Measurements from ENCODE around the gene KRT222.
A peak's percentile ranks its signal among the peaks of the same experiment; 100 is the strongest.

The KRT222 gene

GRCh38 chr17:40664582-40665333 lies at the start of gene KRT222:
Gene KRT222 (minus strand): TSS chr17:40665177. CDS start chr17:40665099, 78 bp downstream.
- no peaks in the 10 kb centered on the region for H3K9me3 ChIP-seq (ENCODE audit: control insufficient read depth, insufficient read depth, low read length)
- H3K36me3 ChIP-seq (ENCODE audit: control insufficient read depth, insufficient read depth, low read length), result no peaks in the 10 kb centered on the region
- peak within 1 kb of the TSS; percentile 47 for H3K4me3 ChIP-seq (ENCODE audit: low read depth, low read length)
- no peaks in the 10 kb centered on the region; the same call in 1 of the 2 replicates for H3K27me3 ChIP-seq (ENCODE audit: control insufficient read depth, insufficient read depth, low read length)
- no peak within 1 kb of the TSS for H3K27ac ChIP-seq (ENCODE audit: low read depth, low read length)
- H3K9ac ChIP-seq (ENCODE audit: low read depth, low read length), result no peak within 1 kb of the TSS
- H3K4me1 ChIP-seq (ENCODE audit: control insufficient read depth, insufficient read depth, low read length), result no peaks in the 10 kb centered on the region

DNA sequence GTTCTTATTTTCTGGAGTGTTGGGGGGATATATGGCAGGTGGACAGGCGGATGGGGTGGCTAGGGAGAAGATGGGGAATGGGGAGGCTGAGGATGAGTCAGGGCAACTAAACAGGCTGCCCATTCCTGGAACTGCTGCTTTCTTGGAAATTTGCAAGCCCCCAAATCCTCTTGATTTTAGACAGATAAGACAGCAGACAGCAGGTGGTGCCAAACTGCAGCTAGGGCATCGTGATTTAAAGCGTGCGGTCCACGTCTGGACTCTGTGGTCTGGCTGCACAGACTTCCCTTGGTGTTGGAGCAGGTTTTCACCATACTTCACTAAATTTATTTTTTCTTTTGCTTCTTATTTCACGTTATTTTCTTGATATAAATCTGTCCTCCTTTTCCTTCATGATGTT lies 49.5 kb upstream of the KRT222 start:
- Histone ChIP-seq H3K9ac (ENCODE audit: low read depth, low read length) (no peak overlapping the region), H3K27ac (ENCODE audit: low read depth, low read length) (no peak overlapping the region), H3K27me3 (ENCODE audit: control insufficient read depth, insufficient read depth, low read length) (no peaks in the 10 kb centered on the region)

GRCh38 chr17:40707745-40708144 lies 42.8 kb upstream of the KRT222 start:
- H3K4me3 ChIP-seq (ENCODE audit: low read depth, low read length), result no peak overlapping the region
- H3K27ac ChIP-seq (ENCODE audit: low read depth, low read length), result no peak overlapping the region
- no peaks in the 10 kb centered on the region for H3K36me3 ChIP-seq (ENCODE audit: control insufficient read depth, insufficient read depth, low read length)
- no peaks in the 10 kb centered on the region for H3K27me3 ChIP-seq (ENCODE audit: control insufficient read depth, insufficient read depth, low read length)
- H3K4me1 ChIP-seq (ENCODE audit: control insufficient read depth, insufficient read depth, low read length), result no peaks in the 10 kb centered on the region
- no peaks in the 10 kb centered on the region for H3K9me3 ChIP-seq (ENCODE audit: control insufficient read depth, insufficient read depth, low read length)
- H3K9ac ChIP-seq (ENCODE audit: low read depth, low read length), result no peak overlapping the region

More for the DNA sequence above, 49.5 kb upstream of the KRT222 start:
- no peaks in the 10 kb centered on the region for H3K36me3 ChIP-seq (ENCODE audit: control insufficient read depth, insufficient read depth, low read length)
- no peaks in the 10 kb centered on the region for H3K4me1 ChIP-seq (ENCODE audit: control insufficient read depth, insufficient read depth, low read length)
- no peaks in the 10 kb centered on the region for H3K9me3 ChIP-seq (ENCODE audit: control insufficient read depth, insufficient read depth, low read length)
- H3K4me3 ChIP-seq (ENCODE audit: low read depth, low read length), result no peak overlapping the region

DNA sequence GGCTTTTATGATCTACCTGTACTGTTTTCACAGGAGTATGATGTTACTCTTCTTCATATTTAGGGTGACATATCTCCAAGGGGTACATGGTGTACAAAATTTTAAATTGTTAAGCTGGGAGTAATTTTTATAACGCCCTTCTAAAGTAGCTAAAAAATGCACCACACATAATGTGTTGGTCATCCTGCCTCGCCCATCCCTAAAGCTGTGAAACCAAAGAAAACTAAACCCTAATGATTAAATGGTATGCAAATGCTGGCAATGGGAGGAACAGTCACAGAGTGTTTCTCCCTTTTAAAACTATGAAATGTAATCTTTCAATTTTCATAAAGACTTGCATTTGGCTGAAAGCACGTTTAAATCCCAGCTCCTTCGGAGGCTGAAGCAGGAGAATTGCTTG lies 40.6 kb upstream of the KRT222 start:
- no peak overlapping the region for H3K9ac ChIP-seq (ENCODE audit: low read depth, low read length)
- H3K4me1 ChIP-seq (ENCODE audit: control insufficient read depth, insufficient read depth, low read length), result no peaks in the 10 kb centered on the region
- no peak overlapping the region for H3K4me3 ChIP-seq (ENCODE audit: low read depth, low read length)
- no peaks in the 10 kb centered on the region for H3K27me3 ChIP-seq (ENCODE audit: control insufficient read depth, insufficient read depth, low read length)
- H3K9me3 ChIP-seq (ENCODE audit: control insufficient read depth, insufficient read depth, low read length), result no peaks in the 10 kb centered on the region
- no peak overlapping the region for H3K27ac ChIP-seq (ENCODE audit: low read depth, low read length)
- no peaks in the 10 kb centered on the region for H3K36me3 ChIP-seq (ENCODE audit: control insufficient read depth, insufficient read depth, low read length)

DNA sequence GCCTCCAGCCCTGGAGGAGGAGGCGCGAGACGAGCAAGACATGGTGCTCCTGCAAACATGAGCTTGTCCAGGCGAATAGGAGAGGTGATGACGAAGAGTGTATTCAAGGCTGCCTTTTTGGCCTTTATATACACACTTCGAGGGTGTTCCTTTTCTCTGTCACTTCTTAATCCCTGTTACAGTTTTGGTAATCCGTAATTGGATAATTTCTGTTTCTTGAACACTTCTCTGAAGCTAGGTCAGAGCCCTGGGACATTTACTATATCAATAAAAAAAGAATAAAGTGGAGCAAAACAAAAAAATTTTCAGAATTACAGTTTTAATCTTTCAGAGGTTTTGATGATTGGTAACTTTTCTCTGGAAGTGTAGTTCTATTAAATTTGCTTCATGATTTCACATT lies 38.7 kb upstream of the KRT222 start, which contains the start of gene KRT24:
Gene KRT24, minus strand, starts transcription at position 101 of the 400 bp plus-strand sequence. Its CDS starts 59 bp downstream, at position 42.
- Histone ChIP-seq H3K4me3 (ENCODE audit: low read depth, low read length) (no peak within 1 kb of the TSS), H3K27ac (ENCODE audit: low read depth, low read length) (no peak within 1 kb of the TSS), H3K9ac (ENCODE audit: low read depth, low read length) (no peak within 1 kb of the TSS), H3K9me3 (ENCODE audit: control insufficient read depth, insufficient read depth, low read length) (no peaks in the 10 kb centered on the region), H3K36me3 (ENCODE audit: control insufficient read depth, insufficient read depth, low read length) (no peaks in the 10 kb centered on the region), H3K27me3 (ENCODE audit: control insufficient read depth, insufficient read depth, low read length) (no peaks in the 10 kb centered on the region), H3K4me1 (ENCODE audit: control insufficient read depth, insufficient read depth, low read length) (no peaks in the 10 kb centered on the region)

- Histone ChIP-seq H3K4me1 (ENCODE audit: control insufficient read depth, insufficient read depth, low read length) (no peaks in the 10 kb centered on the region), H3K27ac (ENCODE audit: low read depth, low read length) (no peak overlapping the region), H3K9ac (ENCODE audit: low read depth, low read length) (no peak overlapping the region), H3K9me3 (ENCODE audit: control insufficient read depth, insufficient read depth, low read length) (no peaks in the 10 kb centered on the region), H3K4me3 (ENCODE audit: low read depth, low read length) (no peak overlapping the region), H3K36me3 (ENCODE audit: control insufficient read depth, insufficient read depth, low read length) (no peaks in the 10 kb centered on the region), H3K27me3 (ENCODE audit: control insufficient read depth, insufficient read depth, low read length) (no peaks in the 10 kb centered on the region)
These were observed 37.3 kb upstream of the KRT222 start for GRCh38 chr17:40702271-40702670.

DNA sequence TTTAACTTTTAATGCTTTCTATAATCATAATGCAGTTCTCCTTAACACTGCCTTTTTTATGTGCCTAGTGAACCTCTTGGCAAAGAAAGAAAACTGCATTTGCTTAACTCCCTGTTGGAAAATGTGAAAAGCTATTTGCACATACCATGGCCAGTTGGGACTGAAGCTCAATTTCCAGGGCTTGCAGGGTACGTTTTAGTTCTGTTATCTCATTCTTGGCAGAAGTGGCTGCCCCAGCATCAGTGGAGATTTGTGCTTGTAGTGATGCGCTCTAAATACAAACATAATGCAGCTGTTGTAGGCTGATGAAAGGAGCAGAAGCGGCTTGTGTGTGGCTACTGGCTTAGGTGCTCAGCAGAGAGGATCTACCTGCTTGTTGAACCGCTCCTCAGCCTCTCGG lies 34.9 kb upstream of the KRT222 start:
- no peaks in the 10 kb centered on the region for H3K36me3 ChIP-seq (ENCODE audit: control insufficient read depth, insufficient read depth, low read length)
- no peak overlapping the region for H3K4me3 ChIP-seq (ENCODE audit: low read depth, low read length)
- H3K9me3 ChIP-seq (ENCODE audit: control insufficient read depth, insufficient read depth, low read length), result no peaks in the 10 kb centered on the region
- H3K9ac ChIP-seq (ENCODE audit: low read depth, low read length), result no peak overlapping the region
- H3K27me3 ChIP-seq (ENCODE audit: control insufficient read depth, insufficient read depth, low read length), result no peaks in the 10 kb centered on the region
- no peak overlapping the region for H3K27ac ChIP-seq (ENCODE audit: low read depth, low read length)
- H3K4me1 ChIP-seq (ENCODE audit: control insufficient read depth, insufficient read depth, low read length), result no peaks in the 10 kb centered on the region

DNA sequence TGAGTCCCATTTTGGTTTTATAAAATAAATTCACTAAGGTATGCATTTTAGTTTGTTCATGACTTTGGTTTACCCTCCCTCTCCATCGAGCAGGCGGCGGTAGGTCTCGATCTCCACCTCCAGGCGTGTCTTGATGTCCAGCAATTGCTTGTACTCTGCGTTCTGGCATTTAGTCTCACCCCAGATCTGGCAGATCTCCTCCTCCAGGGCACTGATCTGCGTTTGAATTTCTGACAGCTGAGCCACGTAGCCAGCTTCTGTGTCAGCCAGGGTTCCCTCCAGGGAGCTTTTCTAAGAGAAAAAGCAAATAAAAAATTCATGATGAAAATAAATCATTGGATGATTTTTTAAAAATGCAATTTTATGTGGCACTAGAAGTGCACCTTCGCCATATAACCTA lies 34.4 kb upstream of the KRT222 start:
- Histone ChIP-seq H3K4me3 (ENCODE audit: low read depth, low read length) (no peak overlapping the region), H3K9ac (ENCODE audit: low read depth, low read length) (no peak overlapping the region), H3K36me3 (ENCODE audit: control insufficient read depth, insufficient read depth, low read length) (no peaks in the 10 kb centered on the region), H3K27ac (ENCODE audit: low read depth, low read length) (no peak overlapping the region), H3K27me3 (ENCODE audit: control insufficient read depth, insufficient read depth, low read length) (no peaks in the 10 kb centered on the region), H3K9me3 (ENCODE audit: control insufficient read depth, insufficient read depth, low read length) (no peaks in the 10 kb centered on the region), H3K4me1 (ENCODE audit: control insufficient read depth, insufficient read depth, low read length) (no peaks in the 10 kb centered on the region)

DNA sequence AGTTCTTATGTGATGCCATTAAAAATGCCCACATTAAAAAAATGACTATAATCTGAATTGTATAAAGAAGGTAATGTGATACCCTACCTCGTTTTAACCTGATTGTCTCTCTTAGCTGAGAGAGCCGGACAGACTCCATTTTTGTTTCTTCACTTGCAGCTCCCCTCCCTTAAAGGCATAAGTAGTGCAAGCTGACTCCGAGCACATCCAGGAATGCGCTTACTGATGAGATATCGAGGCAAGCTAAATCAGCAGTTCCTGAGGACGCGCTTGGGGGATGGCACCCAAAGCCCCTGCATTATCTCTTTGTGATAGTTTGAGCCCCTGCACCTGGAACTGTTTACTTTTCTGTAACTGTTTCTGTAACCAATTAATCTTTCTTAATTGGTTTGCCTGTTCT lies 32.3 kb upstream of the KRT222 start:
- Histone ChIP-seq H3K36me3 (ENCODE audit: control insufficient read depth, insufficient read depth, low read length) (no peaks in the 10 kb centered on the region), H3K4me3 (ENCODE audit: low read depth, low read length) (no peak overlapping the region), H3K27me3 (ENCODE audit: control insufficient read depth, insufficient read depth, low read length) (no peaks in the 10 kb centered on the region), H3K9me3 (ENCODE audit: control insufficient read depth, insufficient read depth, low read length) (no peaks in the 10 kb centered on the region), H3K27ac (ENCODE audit: low read depth, low read length) (no peak overlapping the region), H3K9ac (ENCODE audit: low read depth, low read length) (no peak overlapping the region), H3K4me1 (ENCODE audit: control insufficient read depth, insufficient read depth, low read length) (no peaks in the 10 kb centered on the region)

GRCh38 chr17:40696651-40697072 lies 31.7 kb upstream of the KRT222 start:
- Histone ChIP-seq H3K9ac (ENCODE audit: low read depth, low read length) (no peak overlapping the region), H3K27me3 (ENCODE audit: control insufficient read depth, insufficient read depth, low read length) (no peaks in the 10 kb centered on the region), H3K27ac (ENCODE audit: low read depth, low read length) (no peak overlapping the region), H3K4me3 (ENCODE audit: low read depth, low read length) (no peak overlapping the region), H3K36me3 (ENCODE audit: control insufficient read depth, insufficient read depth, low read length) (no peaks in the 10 kb centered on the region), H3K4me1 (ENCODE audit: control insufficient read depth, insufficient read depth, low read length) (no peaks in the 10 kb centered on the region), H3K9me3 (ENCODE audit: control insufficient read depth, insufficient read depth, low read length) (no peaks in the 10 kb centered on the region)

DNA sequence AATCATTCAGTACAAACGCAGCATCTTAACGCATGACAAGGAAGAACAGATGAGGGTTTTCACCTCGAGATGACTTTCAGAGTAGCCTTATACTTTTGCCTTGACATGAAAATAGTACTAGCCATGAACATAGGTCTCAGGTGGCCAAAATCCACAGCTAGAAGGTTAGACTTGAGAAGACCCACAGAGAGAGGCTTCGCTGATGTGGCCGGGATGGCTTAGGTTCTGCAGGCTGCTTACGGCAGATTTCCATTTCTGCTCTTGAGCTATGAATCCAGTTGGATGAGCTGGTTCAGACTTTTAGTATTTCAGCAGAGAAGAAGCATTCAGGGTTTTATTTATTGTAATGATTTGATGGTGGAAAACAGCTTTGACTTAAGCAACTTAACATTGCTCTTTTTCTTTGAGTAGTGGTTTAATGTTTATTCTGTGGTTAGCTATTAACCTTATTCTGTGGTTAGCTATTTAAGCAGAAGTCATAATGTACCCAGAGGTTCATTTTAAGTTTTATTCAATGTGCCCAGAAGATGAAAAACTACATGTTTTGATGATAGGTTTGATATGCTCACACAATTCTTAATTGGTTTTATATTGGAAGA lies 31.0 kb upstream of the KRT222 start:
- H3K9ac ChIP-seq (ENCODE audit: low read depth, low read length), result no peak overlapping the region
- no peaks in the 10 kb centered on the region for H3K9me3 ChIP-seq (ENCODE audit: control insufficient read depth, insufficient read depth, low read length)
- no peaks in the 10 kb centered on the region for H3K4me1 ChIP-seq (ENCODE audit: control insufficient read depth, insufficient read depth, low read length)
- H3K36me3 ChIP-seq (ENCODE audit: control insufficient read depth, insufficient read depth, low read length), result no peaks in the 10 kb centered on the region
- no peak overlapping the region for H3K27ac ChIP-seq (ENCODE audit: low read depth, low read length)
- no peak overlapping the region for H3K4me3 ChIP-seq (ENCODE audit: low read depth, low read length)
- no peaks in the 10 kb centered on the region for H3K27me3 ChIP-seq (ENCODE audit: control insufficient read depth, insufficient read depth, low read length)
